Right lobe of liver (tissue), 4 donors: Measurements from ENCODE around the gene NXNL2.

Experiments
- POLR2A ChIP-seq: fragments of 450-650 bp; IDR thresholded peaks from one replicate; pipeline ENCODE4 v1.6.1; 2017; ENCODE audit warnings: antibody characterized with exemption, mild to moderate bottlenecking
- TF ChIP-seq, protein P1 (sequence below), 4 donors: fragments of 200-600 bp in 3 of 4; fragments of 450-650 bp in 1 of 4; IDR thresholded peaks; one replicate each; pipeline versions ENCODE4 v1.5.1 to v1.8.0; 2016 to 2022; ENCODE audit warnings: antibody characterized with exemption in 4 of 4, mild to moderate bottlenecking in 2 of 4
- donor health status: DM: no; HTN: no; CAD: no.
- donor health status: DM: no; HTN: no; CAD: no.
- donor health status: DM: no; HTN: yes; CAD: no.

GRCh38 chr9:88587182-88587581, 52.2 kb downstream of the NXNL2 start:
- no peak for TF ChIP-seq POLR2A
- TF ChIP-seq, protein P1, sequence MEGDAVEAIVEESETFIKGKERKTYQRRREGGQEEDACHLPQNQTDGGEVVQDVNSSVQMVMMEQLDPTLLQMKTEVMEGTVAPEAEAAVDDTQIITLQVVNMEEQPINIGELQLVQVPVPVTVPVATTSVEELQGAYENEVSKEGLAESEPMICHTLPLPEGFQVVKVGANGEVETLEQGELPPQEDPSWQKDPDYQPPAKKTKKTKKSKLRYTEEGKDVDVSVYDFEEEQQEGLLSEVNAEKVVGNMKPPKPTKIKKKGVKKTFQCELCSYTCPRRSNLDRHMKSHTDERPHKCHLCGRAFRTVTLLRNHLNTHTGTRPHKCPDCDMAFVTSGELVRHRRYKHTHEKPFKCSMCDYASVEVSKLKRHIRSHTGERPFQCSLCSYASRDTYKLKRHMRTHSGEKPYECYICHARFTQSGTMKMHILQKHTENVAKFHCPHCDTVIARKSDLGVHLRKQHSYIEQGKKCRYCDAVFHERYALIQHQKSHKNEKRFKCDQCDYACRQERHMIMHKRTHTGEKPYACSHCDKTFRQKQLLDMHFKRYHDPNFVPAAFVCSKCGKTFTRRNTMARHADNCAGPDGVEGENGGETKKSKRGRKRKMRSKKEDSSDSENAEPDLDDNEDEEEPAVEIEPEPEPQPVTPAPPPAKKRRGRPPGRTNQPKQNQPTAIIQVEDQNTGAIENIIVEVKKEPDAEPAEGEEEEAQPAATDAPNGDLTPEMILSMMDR (IDR thresholded peaks at IDR 0.05) = no peak
